Suprapubic skin (tissue), 4 donors: ENCODE data around the gene HOXA13. TPM values are rescaled to one million over a fixed set of nuclear protein-coding genes. Genes with fewer than 3 reads are reported as not detected.

Experiments used
- DNase-seq, 2 donors: peaks; one replicate each; pipeline ENCODE4 v3.0.0-alpha.2; 2019; ENCODE audit warnings: low spot score in 2 of 2
- H3K27ac ChIP-seq: fragments of 200-600 bp; sonication (generic); one replicate; pipeline ENCODE4 v1.5.1; 2019
- H3K27me3 ChIP-seq: fragments of 200-600 bp; sonication (generic); one replicate; pipeline ENCODE4 v1.5.1; 2019
- H3K36me3 ChIP-seq: fragments of 200-600 bp; sonication (generic); one replicate; pipeline ENCODE4 v1.5.1; 2019
- H3K4me1 ChIP-seq: fragments of 200-600 bp; sonication (generic); one replicate; pipeline ENCODE4 v1.5.1; 2019
- H3K4me3 ChIP-seq: fragments of 200-600 bp; sonication (generic); one replicate; pipeline ENCODE4 v1.5.1; 2019; ENCODE audit warnings: mild to moderate bottlenecking
- H3K9me3 ChIP-seq: fragments of 200-600 bp; sonication (generic); one replicate; pipeline ENCODE4 v1.5.1; 2019
- EP300 ChIP-seq: sonication (generic); formaldehyde crosslinking; IDR thresholded peaks from one replicate; pipeline ENCODE4 v1.6.1; 2017; ENCODE audit warnings: antibody characterized with exemption
- POLR2A ChIP-seq, 2 donors: fragments of 450-650 bp; IDR thresholded peaks; one replicate each; pipeline ENCODE4 v1.6.1; 2017; ENCODE audit warnings: antibody characterized with exemption in 2 of 2, mild to moderate bottlenecking in 2 of 2, moderate library complexity in 2 of 2
- POLR2AphosphoS5 ChIP-seq, 3 donors: sonication (generic); formaldehyde crosslinking; IDR thresholded peaks; one replicate each; pipeline ENCODE4 v1.6.1; 2017; ENCODE audit warnings: antibody characterized with exemption in 3 of 3
- WGBS: methylation state at CpG from one replicate; pipeline ENCODE4 v1.1.5; 2018; 5-methylcytosine and 5-hydroxymethylcytosine counted together
- total RNA-seq, 4 donors: library from RNA; depleted of rRNA; stranded (reverse); fragments of >200 nt; gene quantifications; one replicate each; pipeline ENCODE4 v1.1.0, GENCODE V29; 2016
- TF ChIP-seq, protein P1 (sequence below), 2 donors: fragments of 200-600 bp in 1 of 2; fragments of 450-650 bp in 1 of 2; sonication (generic) in 1 of 2; IDR thresholded peaks; one replicate each; pipeline ENCODE4 v1.5.1; 2016 to 2019; ENCODE audit warnings: antibody characterized with exemption in 2 of 2, mild to moderate bottlenecking in 1 of 2, moderate library complexity in 1 of 2

The HOXA13 gene
- total RNA-seq, 4 donors from 2014 or later, result 0.17 TPM; not detected in 3

GRCh38 chr7:27240015-27240731 is 40.3 kb upstream of the HOXA13 start:
- Histone ChIP-seq H3K27ac (no peak overlapping the region), H3K4me1 (peaks cover 44% of the 10 kb centered on the region), H3K4me3 (no peak overlapping the region), H3K36me3 (no peaks in the 10 kb centered on the region), H3K27me3 (peaks cover 99% of the 10 kb centered on the region), H3K9me3 (no peaks in the 10 kb centered on the region)
- DNase-seq, result no peak
- no peak for TF ChIP-seq POLR2AphosphoS5 (IDR thresholded peaks at IDR 0.05)
- TF ChIP-seq EP300, result no peak
- no peak for TF ChIP-seq POLR2A (IDR thresholded peaks at IDR 0.05)
- TF ChIP-seq, protein P1, sequence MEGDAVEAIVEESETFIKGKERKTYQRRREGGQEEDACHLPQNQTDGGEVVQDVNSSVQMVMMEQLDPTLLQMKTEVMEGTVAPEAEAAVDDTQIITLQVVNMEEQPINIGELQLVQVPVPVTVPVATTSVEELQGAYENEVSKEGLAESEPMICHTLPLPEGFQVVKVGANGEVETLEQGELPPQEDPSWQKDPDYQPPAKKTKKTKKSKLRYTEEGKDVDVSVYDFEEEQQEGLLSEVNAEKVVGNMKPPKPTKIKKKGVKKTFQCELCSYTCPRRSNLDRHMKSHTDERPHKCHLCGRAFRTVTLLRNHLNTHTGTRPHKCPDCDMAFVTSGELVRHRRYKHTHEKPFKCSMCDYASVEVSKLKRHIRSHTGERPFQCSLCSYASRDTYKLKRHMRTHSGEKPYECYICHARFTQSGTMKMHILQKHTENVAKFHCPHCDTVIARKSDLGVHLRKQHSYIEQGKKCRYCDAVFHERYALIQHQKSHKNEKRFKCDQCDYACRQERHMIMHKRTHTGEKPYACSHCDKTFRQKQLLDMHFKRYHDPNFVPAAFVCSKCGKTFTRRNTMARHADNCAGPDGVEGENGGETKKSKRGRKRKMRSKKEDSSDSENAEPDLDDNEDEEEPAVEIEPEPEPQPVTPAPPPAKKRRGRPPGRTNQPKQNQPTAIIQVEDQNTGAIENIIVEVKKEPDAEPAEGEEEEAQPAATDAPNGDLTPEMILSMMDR (IDR thresholded peaks at IDR 0.05), result no peak
- whole genome bisulfite sequencing, result 15% methylated on average over 16 of the region's 18 CpGs

DNA sequence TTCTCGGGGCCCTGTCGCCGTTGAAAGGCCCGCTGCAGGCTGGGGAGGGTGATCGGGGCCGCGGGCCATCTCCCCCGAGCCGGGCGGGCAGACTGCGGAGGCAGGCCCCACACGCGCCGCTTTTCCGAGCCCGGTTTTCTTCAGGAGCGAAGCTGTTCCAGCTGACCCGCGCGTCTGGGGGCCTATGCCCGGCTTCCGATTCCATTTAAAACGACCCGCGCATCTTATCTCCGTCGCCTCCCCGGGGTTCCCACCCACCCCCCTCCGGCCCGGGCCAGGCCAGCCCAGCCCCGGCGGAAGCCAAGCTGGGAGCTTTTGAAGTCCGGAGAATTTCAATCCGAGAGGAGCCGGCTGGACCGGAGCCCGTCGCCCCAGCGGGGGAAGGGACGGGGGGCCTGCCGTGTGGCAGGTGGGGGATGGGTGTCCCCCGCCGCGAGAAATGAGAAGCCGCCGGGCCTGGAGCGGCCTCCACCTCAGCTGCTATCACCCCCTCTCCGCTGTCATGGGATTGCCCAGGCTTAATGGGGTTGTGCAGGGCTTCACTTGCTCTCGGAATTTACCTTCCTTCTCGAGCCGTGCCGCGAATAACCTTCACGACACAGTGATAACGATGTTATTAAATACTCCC is 39.6 kb upstream of the HOXA13 start:
- no peak overlapping the region for H3K27ac ChIP-seq
- no peak for DNase-seq
- TF ChIP-seq POLR2AphosphoS5 (IDR thresholded peaks at IDR 0.05), result no peak
- WGBS, result 14% methylated on average over 44 of the region's 55 CpGs
- no peaks in the 10 kb centered on the region for H3K36me3 ChIP-seq
- H3K27me3 ChIP-seq, result peaks cover 99% of the 10 kb centered on the region
- H3K4me1 ChIP-seq, result peaks cover 39% of the 10 kb centered on the region
- no peaks in the 10 kb centered on the region for H3K9me3 ChIP-seq
- H3K4me3 ChIP-seq, result peak overlapping the region; percentile 29

DNA sequence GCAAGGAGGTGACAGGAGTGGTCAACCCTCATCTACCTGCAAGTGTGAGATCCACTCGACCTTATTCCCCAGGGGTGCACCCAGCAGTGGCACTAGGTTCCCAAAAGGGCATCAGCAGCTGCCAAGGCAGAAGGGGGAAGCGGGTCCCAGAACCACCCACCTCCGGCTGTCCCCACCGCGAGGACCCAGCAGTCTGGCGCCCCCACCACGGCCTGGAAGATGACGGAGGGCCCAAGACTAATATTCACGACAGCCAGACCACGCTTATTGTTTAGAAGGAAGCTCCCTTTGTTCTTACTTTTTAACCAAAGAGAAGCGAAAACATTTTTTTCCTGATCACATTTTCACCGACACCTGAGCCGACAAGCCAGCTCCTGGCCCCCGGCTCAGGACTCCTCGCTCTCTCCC is 39.1 kb upstream of the HOXA13 start:
- Histone ChIP-seq H3K4me1 (peaks cover 39% of the 10 kb centered on the region), H3K27ac (no peak overlapping the region), H3K36me3 (no peaks in the 10 kb centered on the region), H3K27me3 (peaks cover 99% of the 10 kb centered on the region), H3K4me3 (peak overlapping the region; percentile 29), H3K9me3 (no peaks in the 10 kb centered on the region)
- WGBS, result 54% methylated on average over 12 of the region's 15 CpGs
- TF ChIP-seq EP300, result no peak
- TF ChIP-seq POLR2AphosphoS5 (IDR thresholded peaks at IDR 0.05), result no peak
- TF ChIP-seq POLR2A (IDR thresholded peaks at IDR 0.05), result no peak
- TF ChIP-seq, protein P1 (IDR thresholded peaks at IDR 0.05), result no peak
- DNase-seq, result no peak

DNA sequence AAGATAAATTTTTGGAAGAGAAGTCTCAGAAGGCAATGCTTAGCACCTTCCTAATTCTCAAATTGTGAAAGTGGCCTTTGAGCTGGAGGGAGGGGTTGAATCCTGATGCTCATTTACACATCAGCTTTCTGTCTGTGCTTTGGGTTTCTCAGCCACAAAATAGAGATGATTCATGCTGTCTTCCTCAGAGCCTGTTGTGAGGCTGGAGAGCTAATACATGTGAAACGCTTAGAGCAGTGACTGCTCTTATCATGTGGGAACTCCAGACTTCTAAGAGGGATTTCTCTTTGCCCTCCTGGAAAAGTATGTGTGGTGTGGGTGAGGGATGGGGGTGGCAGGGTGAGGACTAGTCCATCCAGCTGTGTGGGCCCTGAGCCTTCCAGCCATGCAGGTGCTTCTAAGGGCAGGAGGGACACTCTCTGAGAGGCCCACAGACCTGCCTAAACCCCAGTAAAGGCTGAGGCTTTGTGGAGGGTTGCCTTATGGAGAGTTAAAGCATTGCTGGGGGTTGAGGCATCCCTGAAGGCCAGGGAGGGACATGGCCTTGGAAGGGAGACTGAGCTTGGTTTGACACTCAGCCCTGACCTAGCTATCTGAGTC is 37.9 kb upstream of the HOXA13 start:
- DNase-seq, result no peak
- 100% methylated on average over 1 of the region's 1 CpG for WGBS
- H3K4me3 ChIP-seq, result no peak overlapping the region
- no peaks in the 10 kb centered on the region for H3K9me3 ChIP-seq
- TF ChIP-seq EP300 (no peak), POLR2A (IDR thresholded peaks at IDR 0.05) (no peak), POLR2AphosphoS5 (IDR thresholded peaks at IDR 0.05) (no peak)
- TF ChIP-seq, protein P1 (IDR thresholded peaks at IDR 0.05), result no peak
- H3K36me3 ChIP-seq, result no peaks in the 10 kb centered on the region
- H3K4me1 ChIP-seq, result peaks cover 29% of the 10 kb centered on the region
- H3K27ac ChIP-seq, result no peak overlapping the region
- H3K27me3 ChIP-seq, result peaks cover 88% of the 10 kb centered on the region

GRCh38 chr7:27235387-27236311 is 35.8 kb upstream of the HOXA13 start:
- no peak for DNase-seq
- H3K9me3 ChIP-seq, result no peaks in the 10 kb centered on the region
- WGBS, result 10% methylated on average over 46 of the region's 66 CpGs
- peaks cover 23% of the 10 kb centered on the region for H3K4me1 ChIP-seq
- H3K27ac ChIP-seq, result no peak overlapping the region
- TF ChIP-seq POLR2A (IDR thresholded peaks at IDR 0.05), result no peak
- TF ChIP-seq, protein P1 (IDR thresholded peaks at IDR 0.05), result peak in 1 of 2 donors; percentile 8
- no peaks in the 10 kb centered on the region for H3K36me3 ChIP-seq
- H3K4me3 ChIP-seq, result peak overlapping the region; percentile 46
- peaks cover 76% of the 10 kb centered on the region for H3K27me3 ChIP-seq
